GM23338 (cell line): Measurements from ENCODE around the gene MATN3.

Experiments used
- CREB1 ChIP-seq: fragments of 250-450 bp; sonication (Bioruptor Pico); IDR thresholded peaks from 2 replicates; pipeline ENCODE4 v1.5.0; 2020; ENCODE audit warnings: low read depth, mild to moderate bottlenecking, moderate library complexity
- EZH2 ChIP-seq: fragments of 200-600 bp; sonication (generic); IDR thresholded peaks from one replicate; pipeline ENCODE4 v1.8.0; 2017; ENCODE audit warnings: antibody characterized with exemption, mild to moderate bottlenecking, low read depth; ENCODE audit not compliant: unreplicated experiment
- EZH2phosphoT487 ChIP-seq: fragments of 200-600 bp; sonication (generic); IDR thresholded peaks from one replicate; pipeline ENCODE4 v1.8.1; 2018; ENCODE audit warnings: antibody characterized with exemption; ENCODE audit not compliant: unreplicated experiment
- JUNB ChIP-seq: IDR thresholded peaks from one replicate; pipeline ENCODE4 v1.6.1; 2016; ENCODE audit warnings: antibody characterized with exemption; ENCODE audit not compliant: unreplicated experiment
- POLR2AphosphoS5 ChIP-seq: IDR thresholded peaks from 2 replicates; pipeline ENCODE4 v1.6.1; 2016; ENCODE audit warnings: antibody characterized with exemption, low read depth
- STAT1 ChIP-seq: IDR thresholded peaks from one replicate; pipeline ENCODE4 v1.6.1; 2016; ENCODE audit warnings: antibody characterized with exemption; ENCODE audit not compliant: unreplicated experiment
- TF ChIP-seq, protein P1 (sequence below), 2 experiments: fragments of 200-600 bp in 1 of 2; sonication (generic) in 1 of 2; conservative IDR thresholded peaks; 2 replicates each; pipeline versions ENCODE4 v1.5.1 to v1.6.1; 2016 to 2017; ENCODE audit warnings: antibody characterized with exemption in 2 of 2, low read depth in 2 of 2, mild to moderate bottlenecking in 2 of 2, moderate library complexity in 1 of 2
- TF ChIP-seq, protein P2 (sequence below): IDR thresholded peaks from 2 replicates; pipeline ENCODE4 v1.6.1; 2016; ENCODE audit warnings: antibody characterized with exemption
- TF ChIP-seq, protein P3 (sequence below): IDR thresholded peaks from one replicate; pipeline ENCODE4 v1.6.1; 2018; ENCODE audit warnings: antibody characterized with exemption; ENCODE audit not compliant: unreplicated experiment

DNA sequence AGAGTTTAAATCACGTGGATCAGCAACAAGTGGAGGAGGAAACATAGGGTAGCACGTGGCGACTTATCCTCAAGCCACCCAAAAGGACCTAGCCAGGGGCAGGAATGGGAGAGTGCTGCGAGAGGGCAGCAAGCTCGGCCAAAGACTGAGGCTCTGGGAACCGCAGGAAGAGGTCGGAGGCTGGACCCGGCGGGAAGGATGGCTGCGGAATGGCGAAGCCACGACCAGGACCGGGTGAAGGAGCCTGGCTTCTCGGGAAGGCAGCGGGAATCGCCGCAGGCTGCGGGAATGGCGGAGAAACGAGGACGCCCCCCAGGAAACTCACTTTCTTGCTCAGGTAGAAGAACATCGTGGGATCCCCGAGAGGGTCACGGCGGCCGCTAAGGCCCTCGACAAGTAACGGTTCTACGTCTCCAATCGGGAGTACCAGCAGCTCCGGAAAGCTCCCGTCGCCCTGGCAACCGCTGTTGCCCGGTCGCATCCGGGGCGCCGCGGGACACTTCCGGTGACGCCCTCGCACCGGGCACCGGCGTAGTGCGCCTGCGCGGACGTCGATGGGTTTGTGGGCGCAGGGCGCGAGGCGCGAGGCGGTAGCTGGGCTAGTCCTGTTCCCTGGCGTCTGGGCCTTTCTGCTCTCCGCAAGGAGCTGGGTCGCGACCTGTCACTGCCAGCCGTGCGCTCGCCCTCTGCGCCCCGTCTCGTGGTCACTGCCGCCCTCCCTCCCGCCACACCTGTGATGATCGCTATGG is 22.6 kb downstream of the MATN3 start, which contains the start of gene WDR35:
- TF ChIP-seq, protein P1, sequence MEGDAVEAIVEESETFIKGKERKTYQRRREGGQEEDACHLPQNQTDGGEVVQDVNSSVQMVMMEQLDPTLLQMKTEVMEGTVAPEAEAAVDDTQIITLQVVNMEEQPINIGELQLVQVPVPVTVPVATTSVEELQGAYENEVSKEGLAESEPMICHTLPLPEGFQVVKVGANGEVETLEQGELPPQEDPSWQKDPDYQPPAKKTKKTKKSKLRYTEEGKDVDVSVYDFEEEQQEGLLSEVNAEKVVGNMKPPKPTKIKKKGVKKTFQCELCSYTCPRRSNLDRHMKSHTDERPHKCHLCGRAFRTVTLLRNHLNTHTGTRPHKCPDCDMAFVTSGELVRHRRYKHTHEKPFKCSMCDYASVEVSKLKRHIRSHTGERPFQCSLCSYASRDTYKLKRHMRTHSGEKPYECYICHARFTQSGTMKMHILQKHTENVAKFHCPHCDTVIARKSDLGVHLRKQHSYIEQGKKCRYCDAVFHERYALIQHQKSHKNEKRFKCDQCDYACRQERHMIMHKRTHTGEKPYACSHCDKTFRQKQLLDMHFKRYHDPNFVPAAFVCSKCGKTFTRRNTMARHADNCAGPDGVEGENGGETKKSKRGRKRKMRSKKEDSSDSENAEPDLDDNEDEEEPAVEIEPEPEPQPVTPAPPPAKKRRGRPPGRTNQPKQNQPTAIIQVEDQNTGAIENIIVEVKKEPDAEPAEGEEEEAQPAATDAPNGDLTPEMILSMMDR (conservative IDR thresholded peaks at IDR 0.05; ENCODE audit: low read depth in 2 of 2) = no peak
- TF ChIP-seq POLR2AphosphoS5 (peak; percentile 92), EZH2 (no peak), EZH2phosphoT487 (no peak), CREB1 (peak; percentile 55; the same call in 1 of the 2 replicates), STAT1 (no peak), JUNB (no peak)
- TF ChIP-seq, protein P2, sequence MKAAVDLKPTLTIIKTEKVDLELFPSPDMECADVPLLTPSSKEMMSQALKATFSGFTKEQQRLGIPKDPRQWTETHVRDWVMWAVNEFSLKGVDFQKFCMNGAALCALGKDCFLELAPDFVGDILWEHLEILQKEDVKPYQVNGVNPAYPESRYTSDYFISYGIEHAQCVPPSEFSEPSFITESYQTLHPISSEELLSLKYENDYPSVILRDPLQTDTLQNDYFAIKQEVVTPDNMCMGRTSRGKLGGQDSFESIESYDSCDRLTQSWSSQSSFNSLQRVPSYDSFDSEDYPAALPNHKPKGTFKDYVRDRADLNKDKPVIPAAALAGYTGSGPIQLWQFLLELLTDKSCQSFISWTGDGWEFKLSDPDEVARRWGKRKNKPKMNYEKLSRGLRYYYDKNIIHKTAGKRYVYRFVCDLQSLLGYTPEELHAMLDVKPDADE = no peak; the same call in 1 of the 2 replicates
- TF ChIP-seq, protein P3, sequence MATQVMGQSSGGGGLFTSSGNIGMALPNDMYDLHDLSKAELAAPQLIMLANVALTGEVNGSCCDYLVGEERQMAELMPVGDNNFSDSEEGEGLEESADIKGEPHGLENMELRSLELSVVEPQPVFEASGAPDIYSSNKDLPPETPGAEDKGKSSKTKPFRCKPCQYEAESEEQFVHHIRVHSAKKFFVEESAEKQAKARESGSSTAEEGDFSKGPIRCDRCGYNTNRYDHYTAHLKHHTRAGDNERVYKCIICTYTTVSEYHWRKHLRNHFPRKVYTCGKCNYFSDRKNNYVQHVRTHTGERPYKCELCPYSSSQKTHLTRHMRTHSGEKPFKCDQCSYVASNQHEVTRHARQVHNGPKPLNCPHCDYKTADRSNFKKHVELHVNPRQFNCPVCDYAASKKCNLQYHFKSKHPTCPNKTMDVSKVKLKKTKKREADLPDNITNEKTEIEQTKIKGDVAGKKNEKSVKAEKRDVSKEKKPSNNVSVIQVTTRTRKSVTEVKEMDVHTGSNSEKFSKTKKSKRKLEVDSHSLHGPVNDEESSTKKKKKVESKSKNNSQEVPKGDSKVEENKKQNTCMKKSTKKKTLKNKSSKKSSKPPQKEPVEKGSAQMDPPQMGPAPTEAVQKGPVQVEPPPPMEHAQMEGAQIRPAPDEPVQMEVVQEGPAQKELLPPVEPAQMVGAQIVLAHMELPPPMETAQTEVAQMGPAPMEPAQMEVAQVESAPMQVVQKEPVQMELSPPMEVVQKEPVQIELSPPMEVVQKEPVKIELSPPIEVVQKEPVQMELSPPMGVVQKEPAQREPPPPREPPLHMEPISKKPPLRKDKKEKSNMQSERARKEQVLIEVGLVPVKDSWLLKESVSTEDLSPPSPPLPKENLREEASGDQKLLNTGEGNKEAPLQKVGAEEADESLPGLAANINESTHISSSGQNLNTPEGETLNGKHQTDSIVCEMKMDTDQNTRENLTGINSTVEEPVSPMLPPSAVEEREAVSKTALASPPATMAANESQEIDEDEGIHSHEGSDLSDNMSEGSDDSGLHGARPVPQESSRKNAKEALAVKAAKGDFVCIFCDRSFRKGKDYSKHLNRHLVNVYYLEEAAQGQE = no peak
